DMS153 treated with DMSO at 0.1 percent for 48 hours (cell line): Measurements from ENCODE around the gene CXCR3.
"Not testable (repeated sequence)": the region's sequence is repeated elsewhere in the genome, so short reads cannot be mapped to it uniquely, and the experiment has no call there.

Source experiments
- DNase-seq: peaks from one replicate; lab custom pipeline; 2025; ENCODE audit not compliant: unreplicated experiment; lab: John Stamatoyannopoulos, UW

CXCR3 gene

DNA sequence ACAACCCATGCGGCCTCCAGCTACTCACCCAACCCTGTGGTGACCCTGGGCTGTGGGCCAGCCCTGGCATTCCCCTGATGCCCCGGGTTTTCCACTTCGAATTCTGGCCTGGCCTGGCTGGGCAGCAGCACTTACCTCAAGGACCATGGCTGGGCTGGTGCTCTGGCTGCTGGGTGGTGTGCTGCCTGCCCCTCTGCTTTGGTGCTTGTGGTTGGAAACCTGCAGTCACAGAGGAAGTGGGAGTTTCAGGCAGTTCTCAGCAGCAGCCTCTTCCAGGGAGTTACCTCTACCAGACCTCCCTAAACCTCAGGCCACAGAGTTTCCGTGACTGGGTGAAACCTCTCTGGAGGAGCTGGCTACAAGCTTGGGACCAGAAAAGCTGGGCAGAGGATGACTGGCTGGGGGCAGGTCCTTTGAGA lies at the start of gene CXCR3:
TSS of gene CXCR3 (minus strand) at position 209 of the 419 bp plus-strand sequence. CDS start at position 147, 62 bp downstream.
- DNase-seq: no peak

DNA sequence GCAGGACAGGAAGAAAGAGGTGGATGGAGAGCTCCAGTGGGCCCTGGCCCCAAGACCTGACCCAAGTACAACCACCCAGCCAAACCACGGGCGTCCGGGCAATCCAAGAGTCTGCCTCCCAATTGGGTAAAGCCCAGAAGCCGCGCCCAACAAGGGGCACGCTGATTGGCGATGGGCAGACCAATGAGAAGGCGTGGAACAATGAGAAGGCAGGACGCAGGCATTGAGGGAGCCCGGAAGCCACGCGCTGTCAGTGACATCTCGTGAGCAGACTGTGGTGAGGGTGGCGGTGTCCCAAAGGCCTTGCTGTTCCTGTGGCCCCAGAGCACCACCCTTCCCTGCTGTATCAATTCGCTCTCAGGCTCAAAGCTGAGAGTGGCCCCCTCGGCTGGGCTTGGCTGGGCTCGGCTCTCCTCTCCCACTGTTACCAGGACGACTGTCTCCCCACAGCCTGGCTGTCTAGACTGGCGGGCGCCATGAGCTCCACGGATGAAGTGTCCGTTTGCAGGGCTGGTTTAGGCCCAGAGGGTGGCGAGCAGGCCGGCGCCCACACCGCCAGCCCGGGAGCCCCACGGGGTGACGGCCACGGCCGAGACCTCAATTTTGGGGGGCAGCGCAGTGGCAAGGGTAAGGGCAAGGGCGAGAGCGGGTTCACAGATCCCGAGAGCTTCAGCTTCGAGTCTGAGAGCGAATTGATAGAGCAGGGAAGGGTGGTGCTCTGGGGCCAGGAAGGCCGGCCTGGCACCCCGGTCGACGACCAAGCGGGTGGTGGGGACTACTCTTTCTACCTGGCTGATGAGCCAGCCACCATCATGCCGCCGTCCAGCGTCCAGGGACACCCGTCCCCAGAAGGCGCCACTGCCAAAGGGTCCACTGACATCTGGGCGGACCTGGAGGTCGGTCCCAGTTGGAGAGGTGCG lies 49.3 kb upstream of the CXCR3 start, which contains the start of gene LOC101059915:
TSS of gene LOC101059915 (plus strand) at position 219 of the 920 bp plus-strand sequence.
- DNase-seq: no peak

DNA sequence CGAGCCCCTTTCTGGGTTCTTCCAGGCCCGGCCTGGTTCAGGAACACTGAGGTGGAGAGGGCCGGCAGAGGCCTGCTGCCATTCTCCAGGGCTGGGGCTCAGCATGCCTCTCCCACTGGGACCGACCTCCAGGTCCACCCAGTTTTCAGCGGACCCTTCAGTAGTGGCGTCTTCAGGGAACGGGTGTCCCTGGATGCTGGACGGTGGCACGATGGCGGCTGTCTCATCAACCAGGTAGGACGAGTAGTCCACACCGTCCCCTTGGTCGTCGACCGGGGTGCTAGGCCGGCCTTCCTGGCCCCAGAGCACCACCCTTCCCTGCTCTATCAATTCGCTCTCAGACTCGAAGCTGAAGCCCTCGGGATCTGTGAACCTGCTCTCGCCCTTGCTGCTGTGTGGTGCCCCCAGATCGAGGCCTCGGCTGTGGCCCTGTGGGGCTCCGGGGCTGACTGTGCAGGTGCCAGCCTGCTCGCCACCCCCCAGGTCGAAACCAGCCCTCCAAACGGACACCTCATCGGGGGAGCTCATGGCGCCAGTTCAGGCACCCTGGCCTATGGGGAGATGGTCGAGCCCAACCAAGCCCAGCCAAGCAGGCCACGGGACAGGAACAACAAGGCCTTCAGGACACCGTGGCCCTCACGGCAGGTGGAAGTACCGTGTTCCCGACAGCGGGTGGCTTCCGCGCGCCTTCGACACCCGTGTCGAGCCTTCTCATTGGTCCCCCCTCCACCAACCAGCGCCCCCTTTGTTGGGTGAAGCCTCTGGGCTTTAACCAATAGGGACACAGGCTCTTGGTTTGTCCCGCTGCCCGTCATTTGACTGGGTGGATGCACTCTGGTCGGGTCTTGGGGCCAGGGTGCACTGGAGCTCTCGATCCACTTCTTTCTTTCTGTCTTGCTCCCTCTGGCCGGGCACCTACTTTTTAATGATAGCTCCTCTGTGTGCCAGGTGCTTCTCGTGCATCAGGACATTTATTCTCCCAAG lies 48.2 kb upstream of the CXCR3 start:
- no peak for DNase-seq

DNA sequence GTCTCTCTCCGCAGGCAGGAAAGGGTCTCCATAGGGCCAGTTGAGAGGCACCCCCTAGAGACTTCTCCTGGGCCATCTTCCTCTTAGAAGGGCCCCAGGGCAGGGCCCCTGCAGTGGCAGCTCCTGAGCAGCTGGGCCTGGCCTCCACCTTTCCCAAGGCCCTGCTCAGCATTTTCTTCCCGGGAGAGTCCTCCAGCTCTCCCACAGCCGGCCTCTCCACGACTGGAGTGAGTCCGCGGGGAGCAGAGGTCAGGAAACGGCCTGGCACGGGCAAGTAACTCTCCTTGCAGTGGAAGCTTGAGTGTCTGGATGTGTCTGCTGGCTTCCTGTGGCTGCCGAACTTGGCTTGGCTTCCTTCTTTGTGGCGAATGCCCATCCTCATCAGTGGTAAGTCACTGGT lies 47.4 kb upstream of the CXCR3 start:
- no peak for DNase-seq

DNA sequence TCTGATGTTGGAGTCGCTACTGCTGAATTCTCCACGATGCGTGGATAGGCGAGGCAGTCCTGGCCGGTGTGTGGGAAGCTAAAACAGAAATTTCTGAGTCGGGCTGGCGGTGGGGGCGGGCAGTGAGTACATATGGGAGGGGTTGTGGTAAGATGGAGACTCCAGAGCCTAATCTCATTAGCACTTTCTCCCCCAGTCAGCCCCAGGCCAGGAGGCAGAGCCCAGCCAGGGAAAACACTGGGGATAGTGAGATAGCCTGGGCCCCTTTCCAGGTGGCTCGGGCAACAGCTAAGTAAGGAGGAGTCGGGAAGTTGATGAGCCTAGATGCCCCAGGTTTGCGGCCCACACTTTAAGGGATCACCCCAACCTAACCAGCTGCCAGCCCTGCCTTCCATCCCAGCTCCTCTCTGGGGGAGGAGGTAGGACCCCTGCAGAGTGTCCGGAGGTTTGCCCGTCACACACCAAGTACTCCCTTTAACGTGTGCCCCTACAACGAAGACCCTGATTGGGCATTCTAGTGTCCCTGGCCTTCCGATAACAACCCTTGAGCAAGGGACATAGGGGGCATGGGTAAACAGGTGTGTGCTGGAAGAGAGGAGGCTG lies 46.7 kb upstream of the CXCR3 start:
- DNase-seq: no peak

DNA sequence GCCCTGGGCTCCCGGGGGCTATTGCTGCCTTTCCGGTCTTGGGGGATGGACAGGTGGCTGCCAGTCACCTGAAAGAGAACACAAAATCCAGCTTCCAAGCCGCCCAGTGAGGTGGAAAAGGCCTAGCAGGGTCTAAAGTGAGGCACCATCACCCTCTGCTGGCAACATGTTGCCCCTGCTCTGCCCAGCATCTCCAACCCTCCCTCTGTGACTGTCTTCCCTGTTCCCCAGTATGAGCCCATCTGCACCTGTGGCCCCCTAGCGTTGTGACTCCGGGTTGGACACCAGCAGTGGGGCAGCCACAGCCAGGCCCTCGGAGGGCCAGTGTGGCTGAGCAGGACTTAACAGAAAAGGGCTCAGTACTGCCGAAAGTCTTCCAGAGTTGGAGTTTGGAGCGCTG lies 45.9 kb upstream of the CXCR3 start:
- DNase-seq: not testable (repeated sequence)

DNA sequence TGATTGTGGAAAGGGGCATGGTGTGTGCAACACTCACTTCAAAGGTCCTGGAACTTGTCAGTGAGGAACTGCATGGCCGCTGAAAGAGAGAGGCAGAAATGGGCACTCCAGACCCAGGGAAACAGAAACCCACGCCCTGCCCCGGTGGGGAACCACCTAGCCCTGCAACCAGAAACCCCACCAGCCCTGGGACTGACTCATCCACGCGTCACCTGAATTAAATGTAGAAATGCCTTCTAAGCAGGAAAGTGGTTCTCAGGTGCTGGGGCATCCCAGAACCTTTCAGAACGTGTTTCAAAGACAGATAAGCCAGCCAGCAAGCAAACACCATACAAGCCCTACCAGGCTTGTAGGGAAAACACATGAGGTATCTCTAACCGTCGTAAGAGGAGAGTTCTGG lies 44.9 kb upstream of the CXCR3 start:
- DNase-seq: not testable (repeated sequence)

DNA sequence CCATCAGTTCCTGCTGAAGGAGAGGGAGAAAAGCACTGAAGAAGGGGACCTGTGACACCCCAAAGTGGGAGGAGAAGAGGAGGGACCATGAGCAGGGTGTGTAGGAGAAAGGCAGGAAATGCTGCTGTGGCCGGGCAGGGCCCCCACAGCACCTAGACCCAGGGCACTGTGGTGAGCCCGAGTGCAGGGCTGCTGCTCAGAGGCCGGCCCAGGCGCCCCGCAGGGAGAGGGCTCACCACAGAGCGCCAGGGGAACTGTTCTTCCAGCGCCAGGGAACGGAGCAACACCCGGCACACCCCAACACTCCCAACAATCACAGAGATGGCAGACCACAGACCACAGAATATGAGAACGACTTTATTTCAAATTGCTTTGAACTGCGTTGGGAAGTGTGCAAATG lies 44.3 kb upstream of the CXCR3 start:
- not testable (repeated sequence) for DNase-seq

DNA sequence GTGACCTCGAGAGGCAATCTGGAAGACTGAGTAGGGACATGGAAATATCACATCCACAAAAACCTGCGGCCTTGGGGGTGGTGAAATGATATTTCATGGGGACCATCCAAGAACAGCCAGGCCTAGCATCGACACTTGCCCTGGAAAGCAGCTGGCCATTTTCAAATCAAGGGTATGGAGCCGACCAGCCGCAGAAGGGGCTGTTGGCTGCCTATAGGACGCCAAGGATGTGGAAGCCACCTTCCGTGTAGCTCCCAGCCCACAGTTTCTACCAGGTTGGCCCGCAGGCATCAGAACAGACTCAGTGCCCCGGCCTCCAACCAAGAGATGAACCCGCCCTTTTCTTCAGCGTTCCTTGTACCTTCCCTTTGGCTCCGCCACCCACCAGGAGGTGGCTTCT lies 43.6 kb upstream of the CXCR3 start:
- DNase-seq: no peak

DNA sequence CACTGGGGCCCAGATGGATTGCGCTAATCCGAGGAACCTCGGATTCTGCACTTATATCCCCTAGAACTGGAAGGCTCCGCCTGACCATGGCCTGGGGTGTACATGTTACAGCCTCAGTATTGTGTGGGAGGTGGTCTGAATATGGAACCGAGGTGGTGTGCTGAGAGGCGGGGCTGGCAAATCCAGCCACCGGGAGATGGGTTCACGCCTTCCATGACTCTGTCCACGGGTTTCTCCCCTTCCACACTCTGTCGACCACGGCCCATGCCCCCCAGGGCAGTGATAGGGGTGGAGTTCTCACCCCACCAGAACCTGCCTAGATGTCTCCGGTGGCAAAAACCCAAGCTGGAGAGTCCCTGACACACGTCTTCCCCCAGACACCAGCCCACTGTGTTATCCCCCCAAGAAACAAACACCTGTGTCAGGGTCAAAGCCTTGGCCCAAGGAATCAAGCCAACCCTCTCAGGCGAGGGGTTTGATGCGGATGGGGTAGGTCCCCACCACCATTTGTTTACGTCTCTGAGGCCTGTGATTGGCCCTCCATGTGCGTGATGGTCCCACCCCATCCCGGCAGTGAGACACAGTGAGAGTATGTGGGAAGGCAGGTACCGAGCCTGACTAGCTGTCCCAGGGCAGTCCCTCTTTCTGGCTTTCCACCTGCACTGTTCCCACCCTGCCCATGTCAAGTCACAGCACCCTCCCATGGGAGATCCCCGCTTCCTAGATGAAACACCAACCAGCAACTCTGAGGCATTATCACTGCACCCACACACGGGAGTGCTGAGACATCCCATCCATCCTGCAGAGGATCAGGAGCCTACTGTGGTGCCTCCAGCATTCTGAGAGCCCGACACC lies 42.5 kb upstream of the CXCR3 start:
- no peak for DNase-seq

DNA sequence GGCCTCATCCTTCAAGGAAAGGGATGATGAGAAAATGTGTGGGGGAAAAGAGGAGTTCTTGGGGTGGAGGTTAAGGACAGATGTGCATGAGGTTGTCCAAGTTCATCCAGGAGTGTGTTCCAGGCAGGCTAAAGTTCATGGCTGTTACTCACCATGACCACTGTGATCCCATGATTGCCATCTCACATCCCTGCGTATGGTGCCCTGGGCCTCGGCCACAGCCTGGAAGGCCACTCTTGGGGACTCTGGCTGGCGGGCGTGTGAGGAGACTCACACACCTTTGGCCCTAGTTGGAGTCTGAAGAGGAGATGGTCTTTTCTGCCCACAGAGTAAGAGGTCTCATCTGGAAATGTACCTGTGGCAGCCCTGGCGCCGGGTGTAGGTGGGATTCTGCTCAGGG lies 41.6 kb upstream of the CXCR3 start:
- DNase-seq: no peak

DNA sequence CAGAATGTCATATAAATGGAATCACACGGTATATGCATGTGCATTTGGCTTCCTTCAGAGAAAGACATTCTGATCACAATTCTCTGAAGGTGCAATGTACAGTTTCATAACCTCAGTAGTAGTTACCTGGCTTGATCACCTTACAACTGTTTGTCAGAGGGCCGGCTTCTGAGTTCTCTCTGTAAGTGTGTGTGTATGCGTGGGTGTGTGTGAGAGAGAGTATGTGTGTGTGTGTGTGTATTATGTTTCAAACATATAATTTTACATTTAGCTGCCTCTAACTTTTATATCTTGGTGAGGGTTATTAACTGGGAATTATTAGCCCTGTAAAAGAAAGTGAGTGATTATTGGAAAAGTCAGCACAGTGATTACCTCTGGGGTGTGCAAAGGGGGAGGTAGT lies 41.0 kb upstream of the CXCR3 start:
- no peak for DNase-seq

DNA sequence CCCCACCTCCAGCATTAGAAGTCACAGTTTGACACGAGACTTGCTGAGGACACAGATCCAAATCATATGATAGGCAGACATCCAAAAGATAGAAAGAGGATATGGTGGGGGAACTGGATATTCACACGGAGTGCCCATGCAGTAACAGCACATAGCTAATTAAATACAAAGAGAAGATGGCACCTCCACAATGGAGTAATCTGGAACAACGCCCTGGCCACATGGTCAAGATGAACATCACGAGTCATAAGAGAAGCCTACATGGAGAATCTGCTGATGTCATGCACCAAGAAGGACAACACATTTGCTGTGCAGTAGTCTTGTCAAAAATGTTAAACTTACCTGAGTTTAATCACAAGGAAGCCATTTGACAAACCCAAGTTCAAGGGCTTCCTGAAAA lies 39.0 kb upstream of the CXCR3 start:
- DNase-seq: no peak

DNA sequence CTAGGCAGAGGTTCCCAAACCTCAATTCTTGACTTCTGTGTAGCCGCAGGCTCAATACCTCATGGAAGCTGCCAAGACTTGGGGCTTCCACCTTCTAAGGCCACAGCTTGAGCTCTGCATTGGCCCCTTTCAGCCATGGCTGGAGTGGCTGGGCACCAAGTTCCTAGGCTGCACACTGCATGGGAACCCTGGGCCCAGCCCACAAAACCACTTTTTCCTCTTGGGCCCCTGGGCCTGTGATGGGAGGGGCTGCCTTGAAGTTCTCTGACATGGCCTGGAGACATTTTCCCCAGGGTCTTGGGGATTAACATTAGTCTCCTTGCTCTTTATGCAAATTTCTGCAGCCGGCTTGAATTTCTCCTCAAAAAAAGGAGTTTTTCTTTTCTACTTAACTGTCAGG lies 35.0 kb upstream of the CXCR3 start:
- no peak for DNase-seq

DNA sequence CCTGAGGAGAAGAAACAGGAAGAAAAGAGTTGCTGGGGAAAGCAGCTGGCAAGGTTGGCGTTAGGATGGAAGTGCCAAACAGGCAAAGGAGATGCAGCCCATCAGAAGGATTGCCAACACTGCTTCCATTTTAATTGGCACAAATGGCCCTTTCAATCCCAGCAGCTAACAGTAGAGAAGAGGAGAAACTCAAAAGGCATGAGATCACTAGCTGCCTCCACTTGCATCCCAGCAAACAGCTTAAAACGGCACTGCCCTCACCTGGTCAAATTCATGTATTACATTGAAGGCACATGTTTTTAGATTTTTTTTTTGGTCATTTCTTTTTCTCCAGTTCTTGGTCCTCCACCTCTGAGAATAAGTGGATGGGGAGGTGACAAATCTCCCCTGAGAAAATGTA lies 34.1 kb upstream of the CXCR3 start:
- no peak for DNase-seq

DNA sequence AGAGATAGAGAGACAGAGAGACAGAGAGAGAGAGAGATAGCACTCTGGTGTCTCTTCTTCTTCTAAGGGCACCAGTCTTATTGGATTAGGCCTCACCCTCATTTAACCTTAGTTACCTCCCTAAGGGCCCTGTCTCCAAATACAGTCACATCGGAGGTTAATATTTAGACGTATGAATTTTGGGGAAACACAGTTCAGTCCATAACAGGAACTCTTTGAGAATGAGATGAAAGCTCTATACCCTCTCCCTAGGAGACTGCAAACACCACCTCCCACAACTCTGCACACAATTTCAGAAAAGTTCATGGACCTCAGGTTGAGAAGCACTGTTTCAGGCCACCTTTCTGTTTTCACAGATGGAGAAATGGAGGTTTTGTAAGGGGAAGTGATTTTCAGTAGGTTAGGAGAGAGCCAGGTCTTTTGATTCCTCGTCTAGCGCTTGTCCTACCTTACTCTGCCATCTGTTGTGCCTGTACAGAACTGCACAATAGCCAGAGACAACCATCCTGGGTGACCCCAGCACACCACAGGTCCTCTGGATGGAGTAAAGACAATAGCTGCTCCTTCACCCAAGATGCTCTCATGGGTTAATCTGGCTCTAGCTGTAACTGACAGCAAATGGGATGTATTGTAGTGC lies 32.1 kb upstream of the CXCR3 start:
- no peak for DNase-seq

DNA sequence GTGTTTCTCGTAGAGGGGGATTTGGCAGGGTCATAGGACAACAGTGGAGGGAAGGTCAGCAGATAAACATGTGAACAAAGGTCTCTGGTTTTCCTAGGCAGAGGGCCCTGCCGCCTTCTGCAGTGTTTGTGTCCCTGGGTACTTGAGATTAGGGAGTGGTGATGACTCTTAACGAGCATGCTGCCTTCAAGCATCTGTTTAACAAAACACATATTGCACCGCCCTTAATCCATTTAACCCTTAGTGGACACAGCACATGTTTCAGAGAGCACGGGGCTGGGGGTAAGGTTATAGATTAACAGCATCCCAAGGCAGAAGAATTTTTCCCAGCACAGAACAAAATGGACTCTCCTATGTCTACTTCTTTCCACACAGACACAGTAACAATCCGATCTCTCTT lies 26.1 kb upstream of the CXCR3 start:
- not testable (repeated sequence) for DNase-seq

DNA sequence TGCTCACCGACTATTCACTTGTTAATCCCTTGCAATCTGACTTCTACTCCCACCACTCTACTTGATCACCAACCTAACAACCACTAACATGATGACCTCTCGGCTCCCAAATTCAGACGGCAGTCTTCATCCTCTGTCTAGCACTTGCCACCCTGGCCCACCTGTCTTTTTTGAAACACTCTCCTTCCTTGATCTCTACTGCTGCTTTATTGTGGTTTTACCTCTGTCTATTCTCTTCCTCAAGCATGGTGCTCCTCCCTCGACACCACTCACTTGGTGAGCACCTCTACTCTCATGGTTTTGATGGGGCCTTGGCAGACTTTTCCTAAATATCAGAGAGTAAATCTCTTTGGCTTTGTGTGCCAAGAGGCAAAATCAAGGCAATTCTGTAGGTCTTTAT lies 21.7 kb upstream of the CXCR3 start:
- no peak for DNase-seq

DNA sequence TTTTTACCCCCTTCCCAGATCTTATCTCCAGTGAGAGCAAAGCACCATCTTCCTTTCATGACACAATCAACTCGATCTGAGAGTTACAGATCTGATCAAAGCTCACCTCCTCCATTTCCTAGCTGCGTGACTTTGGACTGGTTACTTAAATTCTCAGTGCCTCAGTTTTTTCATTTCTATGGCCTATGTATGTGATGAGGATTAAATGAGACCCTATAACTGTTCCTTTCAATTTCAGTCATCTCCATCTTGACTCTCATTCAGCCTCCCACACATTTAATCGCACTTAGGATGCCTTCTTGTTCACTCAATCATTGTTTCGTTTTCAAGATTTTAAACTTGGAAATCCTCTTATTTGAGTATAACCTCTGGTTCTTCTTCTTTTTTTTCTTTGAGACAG lies 20.1 kb upstream of the CXCR3 start:
- DNase-seq: no peak

DNA sequence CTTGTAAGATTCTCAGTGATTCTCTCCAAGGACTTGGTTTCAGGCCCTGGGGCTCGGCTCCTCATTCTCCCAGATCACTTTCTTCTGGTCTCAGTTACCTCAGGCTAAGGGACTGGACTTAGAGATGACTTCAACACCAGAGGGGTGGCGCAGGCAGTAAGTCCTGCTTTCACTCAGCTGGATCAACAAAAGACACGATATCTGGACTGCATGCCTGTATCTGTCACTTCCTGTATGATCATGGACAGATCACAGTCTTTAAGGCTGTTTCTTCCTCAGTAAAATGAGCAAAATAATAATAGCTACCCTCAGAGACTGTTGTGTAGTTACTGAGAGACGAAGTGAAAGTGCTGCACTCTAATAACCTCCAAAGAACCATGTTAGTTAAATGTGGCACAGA lies 19.5 kb upstream of the CXCR3 start:
- no peak for DNase-seq
